HG03045 (cell line): Measurements from ENCODE around the gene GPRIN3.

Experiments used
- ATAC-seq: cut with Tn5 transposase; IDR thresholded peaks from one replicate; pipeline ENCODE4 v1.9.1; 2021; ENCODE audit warnings: mild to moderate bottlenecking, moderate library complexity; ENCODE audit not compliant: unreplicated experiment

Gene GPRIN3

GRCh38 chr4:89294573-89295269 is 12.9 kb downstream of the GPRIN3 start:
- ATAC-seq = peak; percentile 69

- no peak for ATAC-seq
Observed at GRCh38 chr4:89293299-89293698, 14.3 kb downstream of the GPRIN3 start.

- no peak for ATAC-seq
Observed at GRCh38 chr4:89290727-89291516, 16.7 kb downstream of the GPRIN3 start.

GRCh38 chr4:89289312-89289711 is 18.3 kb downstream of the GPRIN3 start:
- ATAC-seq = no peak

- ATAC-seq = no peak
Observed at GRCh38 chr4:89288430-89288829, 19.2 kb downstream of the GPRIN3 start.

DNA sequence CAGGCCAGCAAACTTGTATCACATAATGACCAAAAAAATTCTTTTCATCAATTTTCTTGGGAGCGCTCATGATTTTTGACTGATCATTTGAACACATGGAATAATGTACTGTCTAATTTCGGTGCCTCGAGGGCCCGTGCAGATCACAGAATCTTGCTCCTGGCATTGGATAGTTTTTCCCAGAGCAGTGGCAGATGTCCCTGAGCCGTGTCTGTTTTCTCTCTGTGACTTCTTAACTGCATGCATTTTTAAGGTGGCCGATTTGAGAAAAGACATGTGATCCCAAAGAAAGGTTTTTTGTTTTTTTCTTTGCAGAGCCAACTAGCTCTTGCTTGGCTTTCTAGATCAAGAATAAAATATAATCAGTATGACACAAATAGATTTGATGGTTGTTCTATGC is 19.7 kb downstream of the GPRIN3 start:
- no peak for ATAC-seq

DNA sequence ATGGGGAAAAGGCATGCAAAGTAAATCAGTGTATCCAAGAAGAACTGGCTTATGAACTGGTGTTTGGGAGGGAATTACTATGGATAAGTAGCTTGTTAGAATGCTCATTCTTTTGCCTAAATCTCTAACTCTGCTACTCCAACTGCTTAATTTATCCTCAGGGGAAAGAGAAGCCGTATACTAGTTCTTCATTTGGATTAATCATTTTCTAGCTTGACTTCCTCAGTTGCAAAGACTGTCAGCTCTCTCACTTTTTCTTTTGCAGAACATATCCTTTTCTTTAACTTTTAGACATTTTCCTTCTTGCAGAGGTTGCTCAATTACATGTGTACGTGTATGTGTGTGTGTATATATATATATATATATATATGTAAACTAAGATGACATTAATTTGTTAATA is 21.9 kb downstream of the GPRIN3 start:
- ATAC-seq = no peak

DNA sequence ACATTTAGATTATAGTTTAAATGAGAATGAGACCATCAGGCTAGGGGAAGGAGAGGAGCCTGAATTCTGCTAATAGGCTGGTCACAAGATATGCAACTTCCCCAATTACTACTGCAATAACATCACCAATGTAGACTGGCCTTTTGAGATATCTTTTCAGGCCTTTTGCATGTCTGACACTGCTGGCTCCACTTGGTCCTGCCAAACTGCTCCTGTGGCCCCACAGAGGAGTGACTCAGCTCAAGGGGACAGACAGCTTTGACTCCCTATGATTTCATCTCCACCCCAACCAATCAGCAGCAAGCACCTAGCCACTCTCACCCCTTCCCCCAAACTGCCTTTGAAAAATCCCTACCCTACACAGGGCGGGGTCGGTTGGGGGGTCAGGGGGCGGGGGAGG is 22.8 kb downstream of the GPRIN3 start:
- no peak for ATAC-seq

DNA sequence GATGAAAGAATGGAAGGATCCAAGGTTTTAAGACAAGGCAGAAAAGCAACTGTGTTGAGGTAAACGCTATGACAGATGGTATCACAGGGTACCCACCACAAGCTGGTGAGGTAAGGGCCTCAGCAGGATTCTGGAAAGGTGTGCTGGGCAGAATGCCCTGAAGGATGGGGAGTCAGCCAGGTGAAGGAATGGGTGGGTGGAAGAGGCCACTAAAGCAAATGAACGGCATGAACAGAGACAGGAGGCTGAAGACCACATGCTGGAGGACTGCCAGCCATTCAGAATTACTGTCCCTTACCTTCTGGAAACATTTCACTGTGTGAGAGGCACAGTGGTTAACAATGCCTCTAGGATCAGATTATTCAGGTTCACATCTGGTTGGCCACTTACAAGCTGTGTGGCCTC is 23.6 kb downstream of the GPRIN3 start:
- ATAC-seq = no peak

- ATAC-seq = no peak
Observed at GRCh38 chr4:89283226-89284009, 24.2 kb downstream of the GPRIN3 start.

GRCh38 chr4:89279385-89279784 is 28.2 kb downstream of the GPRIN3 start:
- no peak for ATAC-seq

DNA sequence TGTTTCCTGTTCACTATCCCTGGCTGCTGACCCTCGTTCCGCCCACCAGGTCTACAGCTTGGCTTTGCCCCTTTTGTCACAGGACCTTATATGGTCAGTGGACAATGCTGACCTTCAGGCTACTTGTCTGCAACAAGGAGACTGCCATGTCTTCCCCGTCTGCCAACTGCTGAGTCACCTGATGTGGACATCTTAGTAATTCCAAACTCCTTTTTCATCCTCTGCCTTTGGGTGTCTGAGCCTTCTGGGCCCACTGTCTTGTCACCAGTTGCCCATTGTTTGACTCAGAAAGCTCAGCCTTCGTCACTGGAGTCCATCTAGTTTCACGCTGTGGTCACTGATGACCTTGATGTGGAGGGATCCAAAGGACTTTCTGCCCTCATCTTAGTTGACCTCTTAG is 30.2 kb downstream of the GPRIN3 start:
- no peak for ATAC-seq

GRCh38 chr4:89276296-89276695 is 31.3 kb downstream of the GPRIN3 start:
- no peak for ATAC-seq

- no peak for ATAC-seq
Observed at GRCh38 chr4:89275587-89275986, 32.0 kb downstream of the GPRIN3 start.

- no peak for ATAC-seq
Observed at GRCh38 chr4:89273741-89274141, 33.9 kb downstream of the GPRIN3 start.

DNA sequence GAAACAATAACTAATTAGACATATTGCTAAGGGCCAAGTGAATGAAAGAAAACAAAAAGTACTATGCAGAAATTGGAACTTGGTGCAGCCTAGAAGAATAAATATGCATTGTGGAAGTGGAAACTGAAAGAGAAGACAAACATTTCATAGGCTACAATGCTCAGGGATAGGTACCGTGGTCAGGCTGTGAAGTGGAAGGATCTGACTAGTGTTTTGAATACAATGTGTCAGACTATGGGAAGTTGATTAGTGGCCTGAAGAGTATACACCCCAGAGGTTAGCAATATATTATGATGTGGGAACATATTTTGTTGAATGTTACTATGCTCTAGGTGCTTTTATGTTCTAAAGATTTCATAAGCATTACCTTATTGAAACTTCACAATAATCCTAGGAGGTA is 36.8 kb downstream of the GPRIN3 start:
- no peak for ATAC-seq

DNA sequence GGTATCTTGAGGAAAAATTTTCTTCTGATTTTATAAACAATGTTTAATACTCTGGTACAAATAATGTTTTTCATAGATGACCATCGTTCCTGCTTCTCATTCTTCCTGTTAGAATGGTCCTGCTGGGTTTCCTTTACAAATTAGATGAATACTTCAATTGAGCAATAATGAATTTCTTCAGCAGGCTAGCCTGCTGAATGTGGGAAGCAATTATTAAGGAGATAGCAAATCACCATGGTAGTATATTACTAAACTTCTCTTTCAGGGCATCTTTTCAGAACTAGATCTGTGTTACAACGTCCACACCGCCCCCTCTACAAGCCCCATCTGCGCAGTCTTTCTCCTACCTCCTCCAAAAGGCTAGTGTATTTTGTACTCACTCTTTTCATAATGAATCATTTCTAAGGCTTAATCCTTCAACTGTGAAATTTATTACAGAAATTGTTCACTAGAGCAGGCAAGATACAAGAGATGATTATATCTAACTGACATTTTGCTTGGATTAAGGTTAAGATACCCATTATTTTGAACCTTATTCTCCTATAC is 38.4 kb downstream of the GPRIN3 start:
- ATAC-seq = no peak

- no peak for ATAC-seq
Observed at GRCh38 chr4:89268679-89269078, 38.9 kb downstream of the GPRIN3 start.

DNA sequence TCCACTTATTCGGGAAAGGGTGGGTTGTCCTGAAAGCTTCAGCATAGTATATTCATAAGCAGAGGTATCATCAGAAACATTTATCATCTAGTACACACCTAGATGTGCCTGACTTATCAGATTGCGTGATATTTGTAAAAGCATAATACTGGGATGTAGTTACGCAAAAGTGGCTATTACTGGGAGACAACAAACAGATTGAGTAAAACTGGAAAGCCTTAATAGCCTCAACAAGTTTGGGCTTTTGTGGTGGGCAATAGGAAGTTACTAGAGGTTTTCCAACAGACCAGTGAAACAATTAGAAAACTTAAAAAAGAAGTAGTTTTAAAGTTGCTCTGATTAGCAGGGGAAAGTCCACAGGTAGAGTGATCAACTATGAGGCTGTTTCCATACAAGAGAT is 39.8 kb downstream of the GPRIN3 start:
- no peak for ATAC-seq

DNA sequence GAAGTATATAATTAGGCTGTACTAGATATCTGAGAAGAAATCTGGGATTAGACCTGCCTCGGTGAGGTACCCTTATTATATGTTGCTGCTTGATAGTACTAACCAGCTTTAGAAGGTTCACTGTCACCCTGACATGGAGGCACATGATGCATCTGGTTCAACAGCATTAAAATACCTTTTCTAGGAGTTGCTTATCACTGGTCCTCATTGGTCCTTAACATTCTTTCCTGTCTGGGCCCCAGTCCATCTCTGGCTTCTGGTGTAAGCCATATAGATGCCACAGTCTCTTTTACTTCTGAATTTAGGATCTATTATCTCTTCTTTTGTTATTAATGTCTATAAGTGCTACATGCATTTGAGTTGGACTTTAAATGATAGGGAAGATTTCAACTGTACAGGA is 40.2 kb downstream of the GPRIN3 start:
- ATAC-seq = no peak

DNA sequence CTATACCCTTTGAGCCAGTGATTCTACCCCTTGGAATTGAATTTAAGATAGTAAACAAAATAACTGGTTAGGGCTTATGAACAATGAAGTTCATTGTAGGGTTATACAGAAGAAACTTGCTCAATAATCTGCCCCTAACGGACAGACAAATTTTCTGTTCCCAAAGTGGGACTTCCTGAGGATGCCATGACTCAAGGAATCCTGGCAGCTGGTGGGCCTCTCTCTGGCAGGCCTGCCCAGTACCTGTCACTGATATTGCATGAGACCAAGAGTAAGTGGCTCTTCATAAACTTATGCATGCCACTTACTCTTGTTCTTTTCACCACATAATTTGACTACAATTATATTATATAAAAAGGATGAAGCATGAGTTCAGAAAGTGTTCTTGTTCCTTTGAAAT is 41.5 kb downstream of the GPRIN3 start:
- no peak for ATAC-seq
